Measurements from ENCODE around the gene CPN2.

Gene CPN2

DNA sequence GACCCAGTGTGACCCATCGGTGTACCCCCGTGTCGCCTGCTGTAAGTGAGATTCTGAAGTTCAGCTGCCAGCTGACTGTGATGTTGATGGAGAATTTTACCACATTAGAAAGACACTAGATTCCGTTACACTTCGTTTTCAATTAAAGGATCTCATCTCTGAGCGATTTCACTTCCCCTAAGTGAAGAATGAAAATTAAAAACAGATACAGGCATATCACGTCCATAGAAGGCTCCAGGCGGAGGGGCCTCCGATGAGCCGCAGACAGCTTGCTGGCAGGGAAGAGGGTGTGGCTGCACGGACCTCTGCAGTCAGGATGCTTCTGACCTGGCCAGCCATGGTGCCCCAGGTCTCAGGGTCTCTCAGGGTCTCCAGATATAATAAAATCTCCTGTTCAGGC lies 6.6 kb upstream of the CPN2 start:
- no peak overlapping the region for H3K4me3 ChIP-seq
- no peak overlapping the region for H3K27ac ChIP-seq
- TF ChIP-seq, protein P1, sequence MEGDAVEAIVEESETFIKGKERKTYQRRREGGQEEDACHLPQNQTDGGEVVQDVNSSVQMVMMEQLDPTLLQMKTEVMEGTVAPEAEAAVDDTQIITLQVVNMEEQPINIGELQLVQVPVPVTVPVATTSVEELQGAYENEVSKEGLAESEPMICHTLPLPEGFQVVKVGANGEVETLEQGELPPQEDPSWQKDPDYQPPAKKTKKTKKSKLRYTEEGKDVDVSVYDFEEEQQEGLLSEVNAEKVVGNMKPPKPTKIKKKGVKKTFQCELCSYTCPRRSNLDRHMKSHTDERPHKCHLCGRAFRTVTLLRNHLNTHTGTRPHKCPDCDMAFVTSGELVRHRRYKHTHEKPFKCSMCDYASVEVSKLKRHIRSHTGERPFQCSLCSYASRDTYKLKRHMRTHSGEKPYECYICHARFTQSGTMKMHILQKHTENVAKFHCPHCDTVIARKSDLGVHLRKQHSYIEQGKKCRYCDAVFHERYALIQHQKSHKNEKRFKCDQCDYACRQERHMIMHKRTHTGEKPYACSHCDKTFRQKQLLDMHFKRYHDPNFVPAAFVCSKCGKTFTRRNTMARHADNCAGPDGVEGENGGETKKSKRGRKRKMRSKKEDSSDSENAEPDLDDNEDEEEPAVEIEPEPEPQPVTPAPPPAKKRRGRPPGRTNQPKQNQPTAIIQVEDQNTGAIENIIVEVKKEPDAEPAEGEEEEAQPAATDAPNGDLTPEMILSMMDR (IDR thresholded peaks at IDR 0.05) = no peak
- DNase-seq (ENCODE audit: low spot score) = no peak

DNA sequence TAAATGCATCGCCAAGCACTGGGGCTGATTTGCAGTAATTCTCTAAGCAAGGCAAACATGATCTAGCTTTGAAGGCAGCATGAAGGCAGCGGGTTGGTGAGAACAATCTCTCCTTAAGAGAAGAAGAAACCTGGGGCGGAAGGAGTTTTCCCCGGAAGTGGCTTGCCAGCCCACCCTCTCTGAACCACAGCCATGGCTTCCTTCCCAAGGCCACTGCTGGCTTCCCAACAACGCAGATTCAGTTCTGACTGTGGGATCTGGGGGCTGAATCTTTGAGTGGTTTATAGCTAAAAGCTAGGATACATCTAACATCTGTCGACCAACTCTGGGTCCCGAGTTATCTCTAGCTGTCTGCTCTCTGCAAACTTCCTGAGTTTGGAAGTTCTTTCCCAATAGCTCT lies 4.3 kb upstream of the CPN2 start:
- no peak for DNase-seq (ENCODE audit: low spot score)
- Histone ChIP-seq H3K27ac (no peak overlapping the region), H3K4me3 (no peak overlapping the region)
- TF ChIP-seq, protein P1 (IDR thresholded peaks at IDR 0.05) = no peak

DNA sequence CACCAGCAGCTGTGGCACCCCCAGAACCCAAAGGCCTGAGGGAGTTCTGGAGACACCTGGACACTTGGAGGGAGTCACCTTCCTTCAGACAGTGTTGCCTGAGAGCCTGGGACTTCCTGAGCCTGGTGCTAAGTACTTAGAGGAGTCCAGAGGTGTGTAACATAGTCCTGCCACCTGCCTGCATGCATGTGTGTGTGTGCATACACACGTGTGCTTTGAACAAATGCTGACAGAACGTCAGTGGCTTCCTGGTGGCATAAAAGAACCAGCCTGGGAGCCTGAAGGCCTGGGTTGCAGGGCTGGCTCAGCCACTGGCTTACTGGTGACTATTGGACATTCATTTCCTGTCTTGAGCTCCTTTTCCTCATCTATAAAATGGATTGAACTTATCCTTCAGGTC lies 3.2 kb upstream of the CPN2 start:
- TF ChIP-seq, protein P1 (IDR thresholded peaks at IDR 0.05) = no peak

DNA sequence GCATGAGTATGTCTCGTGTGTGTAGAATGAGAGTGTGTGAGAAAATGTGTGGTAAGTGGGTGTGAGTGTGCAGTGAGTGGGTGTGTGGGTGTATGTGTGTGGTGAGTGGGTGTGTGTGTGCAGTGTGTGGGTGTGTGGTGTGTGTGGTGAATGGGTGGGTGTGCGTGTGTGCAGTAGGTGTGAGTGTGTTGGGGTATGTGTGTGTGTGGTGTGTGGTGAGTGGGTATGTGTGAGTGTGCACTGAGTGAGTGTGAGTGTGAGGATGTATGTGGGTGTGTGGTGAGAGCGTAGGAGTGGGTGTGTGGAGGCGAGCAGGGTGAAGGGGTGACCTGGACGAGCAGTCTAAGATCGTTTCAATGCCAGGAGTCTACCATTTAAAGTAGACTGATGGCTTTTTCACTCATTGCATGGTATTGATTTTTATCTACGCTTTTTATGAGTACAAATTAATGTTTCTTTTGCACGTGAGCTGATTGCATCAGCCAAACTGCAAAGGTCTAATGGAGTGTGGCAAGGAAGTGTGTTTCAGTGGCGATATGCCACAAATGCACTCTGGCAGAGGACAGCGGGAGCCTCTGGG lies 1.6 kb upstream of the CPN2 start:
- no peak for DNase-seq (ENCODE audit: low spot score)
- TF ChIP-seq, protein P1 (IDR thresholded peaks at IDR 0.05) = no peak
- H3K27ac ChIP-seq = no peak overlapping the region
- no peak overlapping the region for H3K4me3 ChIP-seq

More for the DNA sequence above, 3.2 kb upstream of the CPN2 start:
- no peak for DNase-seq (ENCODE audit: low spot score)
- Histone ChIP-seq H3K4me3 (no peak overlapping the region), H3K27ac (no peak overlapping the region)

DNA sequence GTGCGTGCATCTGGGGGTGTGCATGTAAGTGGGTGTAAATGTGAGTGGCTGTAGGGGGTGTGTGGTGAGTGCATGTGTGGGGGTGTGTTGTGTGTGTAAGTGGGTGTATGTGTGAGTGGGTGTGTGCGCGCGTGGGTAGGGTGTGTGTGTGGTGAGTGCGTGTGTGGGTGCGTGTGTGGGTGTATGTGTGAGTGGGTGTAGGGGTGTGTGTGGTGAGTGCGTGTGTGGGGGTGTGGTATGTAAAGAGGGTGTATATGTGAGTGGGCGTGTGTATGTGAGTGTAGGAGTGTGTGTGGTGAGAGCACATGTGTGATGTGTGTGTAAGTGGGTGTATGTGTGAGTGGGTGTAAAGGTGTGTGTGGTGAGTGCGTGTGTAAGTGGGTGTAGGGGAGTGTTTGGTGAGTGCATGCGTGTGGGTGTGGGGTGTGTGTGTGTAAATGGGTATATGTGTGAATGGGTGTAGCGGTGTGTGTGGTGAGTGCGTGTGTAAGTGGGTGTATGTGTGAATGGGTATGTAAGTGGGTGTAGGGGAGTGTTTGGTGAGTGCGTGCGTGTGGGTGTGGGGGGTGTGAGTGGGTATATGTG lies 916 bp upstream of the CPN2 start:
- Histone ChIP-seq H3K27ac (no peak overlapping the region), H3K4me3 (no peak overlapping the region)
- TF ChIP-seq, protein P1 (IDR thresholded peaks at IDR 0.05) = no peak
- no peak for DNase-seq (ENCODE audit: low spot score)

DNA sequence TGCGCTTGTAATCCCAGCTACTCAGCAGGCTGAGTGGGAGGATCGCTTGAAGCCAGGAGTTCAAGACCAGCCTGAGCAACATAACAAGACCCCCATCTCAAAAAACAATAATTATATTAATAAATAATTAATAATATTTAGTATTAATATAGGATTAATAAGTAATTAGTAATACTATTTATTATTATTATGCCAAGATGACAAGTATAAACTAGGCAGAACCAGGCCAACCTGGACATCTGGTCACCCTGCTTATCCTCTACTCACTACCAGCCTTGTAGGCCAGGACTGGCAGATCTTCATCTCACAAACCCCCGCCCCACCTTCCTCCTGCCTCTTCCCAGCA lies 429 bp downstream of the CPN2 start:
- Histone ChIP-seq H3K27ac (no peak overlapping the region), H3K4me3 (no peak overlapping the region)
- DNase-seq (ENCODE audit: low spot score) = no peak
- TF ChIP-seq, protein P1 (IDR thresholded peaks at IDR 0.05) = no peak

DNA sequence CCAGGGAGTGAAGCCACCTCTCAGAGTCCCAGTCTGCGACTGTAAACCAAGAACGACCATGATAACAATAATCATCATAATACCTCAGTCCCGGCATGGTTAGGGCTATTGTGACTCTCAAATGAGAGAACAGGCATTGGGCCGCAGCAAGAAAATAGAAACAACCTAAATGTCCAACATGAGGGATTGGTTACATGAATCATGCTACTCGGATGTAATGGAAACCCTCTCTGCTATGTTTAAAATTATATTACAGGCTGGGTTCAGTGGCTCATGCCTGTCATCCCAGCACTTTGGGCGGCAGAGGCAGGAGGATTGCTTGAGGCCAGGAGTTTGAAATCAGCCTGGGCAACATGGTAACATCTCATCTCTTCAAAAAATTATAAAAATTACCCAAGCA lies 2.8 kb downstream of the CPN2 start:
- DNase-seq (ENCODE audit: low spot score) = no peak
- TF ChIP-seq, protein P1 (IDR thresholded peaks at IDR 0.05) = no peak
- H3K4me3 ChIP-seq = no peak overlapping the region
- H3K27ac ChIP-seq = no peak overlapping the region

All from coronary artery (tissue), 2 donors.